NCI-H128 (cell line): ENCODE measurements around the gene SLC38A3.

ENCODE experiments used
- DNase-seq: peaks from one replicate; lab custom pipeline; 2025; ENCODE audit not compliant: unreplicated experiment; lab: John Stamatoyannopoulos, UW

SLC38A3 gene

DNA sequence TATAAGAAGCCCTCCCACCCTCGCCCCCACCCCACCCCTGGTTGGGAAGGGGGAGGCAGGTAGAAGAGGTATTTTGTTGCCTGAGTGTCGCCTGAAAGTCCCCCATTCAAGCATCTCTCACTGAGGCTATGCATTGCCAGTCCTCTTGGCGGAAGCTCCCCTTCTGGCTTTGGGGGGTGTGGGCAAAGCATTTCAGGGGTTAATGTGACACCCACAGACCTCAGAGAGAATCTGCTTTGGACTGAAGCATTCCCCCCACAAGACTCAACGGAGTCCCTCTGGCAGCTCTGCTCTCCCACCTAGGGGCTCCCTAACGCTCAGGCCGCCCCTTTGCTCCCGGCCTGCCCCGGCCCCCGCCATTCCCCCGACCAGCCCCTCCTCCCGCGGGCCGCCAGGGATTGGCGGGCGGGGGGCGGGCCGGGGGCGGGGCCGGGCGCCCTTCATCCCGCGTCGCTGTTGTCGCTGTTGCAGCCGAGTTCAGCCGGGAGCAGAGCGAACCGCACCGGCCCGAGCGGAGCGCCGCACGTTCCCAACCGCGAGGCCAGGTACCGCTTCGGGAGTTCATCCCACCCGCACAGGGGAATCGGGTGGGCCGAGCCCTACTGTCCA lies at the start of gene SLC38A3:
TSS of gene SLC38A3 (plus strand) at position 468 of the 609 bp plus-strand sequence. CDS start 8,929 bp downstream, outside the sequence.
- DNase-seq, result no peak

DNA sequence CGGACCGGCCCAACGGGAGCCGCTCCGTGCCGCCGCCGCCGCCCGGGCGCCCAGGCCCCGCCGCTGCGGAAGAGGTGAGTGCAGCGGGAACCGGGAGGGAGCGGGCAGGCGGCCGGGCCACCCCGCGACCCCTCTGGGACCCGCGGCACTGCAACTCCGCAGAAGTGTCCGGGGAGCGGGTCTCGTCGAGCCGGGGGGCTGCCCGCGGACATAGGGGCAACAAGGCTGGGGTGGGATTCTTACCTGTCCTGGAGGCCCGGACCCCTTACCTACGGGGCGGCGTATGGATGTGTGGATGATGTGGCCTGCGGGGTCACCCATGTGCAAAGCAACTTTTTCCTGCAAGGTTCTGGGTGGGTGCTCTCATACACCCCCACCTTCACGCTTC lies 49.6 kb upstream of the SLC38A3 start:
- no peak for DNase-seq

DNA sequence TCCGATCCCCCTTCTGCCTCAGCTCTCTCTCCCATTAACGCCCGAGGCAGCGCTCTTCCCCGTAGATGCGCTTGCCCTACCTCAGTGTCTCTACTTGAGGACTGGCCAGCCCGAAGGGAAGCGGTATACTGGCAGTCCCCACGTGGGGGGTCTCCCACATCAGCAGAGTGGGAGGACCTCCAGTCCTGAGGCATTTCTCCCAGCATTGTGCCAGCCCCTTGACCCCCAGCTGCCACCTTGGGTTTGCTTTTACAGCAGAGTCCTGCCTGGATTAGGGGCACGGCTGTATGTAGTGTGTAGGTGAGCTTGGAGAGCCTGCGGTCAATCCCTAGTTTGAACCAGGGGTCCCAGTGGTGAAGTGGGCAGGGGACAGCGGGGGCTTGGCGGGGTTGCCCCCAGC lies 49.2 kb upstream of the SLC38A3 start:
- DNase-seq, result no peak

DNA sequence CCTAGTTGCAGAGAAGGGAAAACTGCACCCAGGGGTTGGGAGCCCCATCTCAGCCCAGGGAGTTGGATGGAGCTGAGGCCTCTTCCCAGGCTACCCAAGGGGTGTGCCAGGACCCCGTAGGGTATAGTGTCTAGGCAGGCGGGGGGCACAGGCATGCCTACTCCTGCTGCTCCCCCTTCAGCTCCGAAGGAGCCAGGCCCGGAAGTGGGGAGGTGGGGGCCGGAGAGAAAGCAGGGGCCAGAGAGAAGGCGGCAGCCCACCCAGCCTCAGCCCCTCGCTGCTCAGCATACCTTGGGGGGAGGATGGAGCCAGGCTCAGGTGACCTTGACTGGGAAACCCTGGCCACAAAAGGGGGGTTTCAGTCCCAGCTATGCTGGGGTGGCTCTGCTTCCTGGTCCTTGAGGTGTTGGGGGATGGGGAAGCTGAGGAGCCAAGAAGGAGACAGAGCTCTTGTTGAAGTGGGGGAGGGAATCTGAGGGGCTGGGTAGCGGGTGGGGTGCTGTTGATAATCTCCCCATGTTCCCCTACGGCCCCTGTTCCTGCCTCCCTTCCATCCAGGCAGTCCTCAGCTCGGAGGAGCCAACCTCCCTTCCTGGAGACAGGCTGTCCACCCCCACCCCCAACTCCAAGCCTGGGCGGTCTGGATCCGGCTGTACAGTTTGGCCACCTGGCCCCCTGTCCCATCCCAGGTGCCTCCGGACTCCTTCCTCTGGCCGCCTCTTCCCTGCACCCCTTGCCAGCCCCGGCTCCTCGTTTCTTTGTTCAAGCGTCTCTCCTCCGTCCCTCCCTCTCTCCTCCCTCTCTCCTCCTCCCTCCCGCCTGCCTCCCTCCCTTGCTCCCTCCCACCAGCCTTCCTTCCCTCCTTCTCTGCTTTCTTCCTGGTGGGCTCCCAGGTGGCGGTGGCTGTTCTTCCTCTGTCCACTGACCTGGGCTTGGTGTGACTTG lies 48.2 kb upstream of the SLC38A3 start:
- DNase-seq, result no peak

DNA sequence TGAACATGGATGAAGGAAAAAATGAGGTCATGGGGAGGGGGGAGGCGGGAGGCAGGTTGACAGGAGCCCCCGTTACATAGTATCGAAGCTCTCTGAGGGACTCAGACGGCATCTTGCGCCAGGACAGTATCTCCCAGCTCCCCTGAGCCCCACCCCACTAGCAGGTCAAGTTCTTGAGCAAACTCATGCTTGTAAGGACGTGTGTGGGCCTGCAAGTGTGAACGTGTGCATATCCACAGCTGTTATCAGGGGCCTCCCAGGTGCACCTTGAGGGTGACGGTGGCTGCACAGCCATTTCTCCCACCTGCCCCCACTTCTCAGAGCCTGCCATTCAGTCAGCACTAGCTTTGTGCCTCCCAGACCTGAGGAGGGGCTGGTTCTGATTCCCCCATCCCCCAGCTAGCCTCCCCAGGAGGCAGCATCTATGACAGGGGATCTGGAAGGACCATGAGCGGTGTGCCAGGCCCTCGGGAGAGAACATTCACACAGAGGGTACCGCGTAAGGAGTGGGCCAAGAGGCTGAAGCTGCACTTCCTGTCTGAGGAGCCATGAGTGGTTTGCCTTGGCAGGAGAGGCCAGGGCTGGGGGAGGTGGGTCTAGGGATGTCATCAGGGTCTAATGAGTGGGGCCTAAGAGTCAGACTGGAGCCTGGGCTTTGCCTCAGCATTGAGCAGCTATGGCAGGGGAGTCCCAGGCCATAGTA lies 47.1 kb upstream of the SLC38A3 start:
- no peak for DNase-seq

DNA sequence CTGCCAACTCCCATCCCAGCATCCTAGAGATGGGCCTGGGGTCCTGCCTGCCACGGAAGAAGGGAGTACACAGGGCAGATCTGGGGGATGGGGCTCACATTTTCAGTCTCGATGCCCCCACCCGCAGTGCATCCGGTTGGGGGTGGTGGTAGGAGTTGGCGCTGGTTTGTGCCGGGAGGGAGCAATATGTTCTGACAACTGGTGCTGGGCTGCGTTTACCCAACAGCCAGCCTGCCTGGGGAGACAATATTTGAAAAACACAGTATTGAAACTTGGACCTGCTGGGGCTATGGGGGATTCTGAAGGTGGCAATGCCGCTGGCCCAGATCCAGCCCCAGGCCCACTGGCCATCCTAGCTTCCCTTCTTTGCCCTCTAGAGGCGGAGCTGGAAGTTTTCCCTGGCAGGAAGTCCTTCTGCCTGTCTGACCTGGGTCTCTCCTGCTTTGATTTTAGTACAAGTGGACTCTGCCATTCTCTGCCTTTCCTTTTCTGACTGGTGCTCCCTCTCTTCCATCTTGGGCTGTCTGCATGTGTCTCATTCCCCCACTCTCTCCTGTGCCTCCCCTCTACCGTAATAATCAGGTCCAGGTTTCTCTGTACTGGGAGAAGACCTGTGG lies 46.4 kb upstream of the SLC38A3 start:
- no peak for DNase-seq

DNA sequence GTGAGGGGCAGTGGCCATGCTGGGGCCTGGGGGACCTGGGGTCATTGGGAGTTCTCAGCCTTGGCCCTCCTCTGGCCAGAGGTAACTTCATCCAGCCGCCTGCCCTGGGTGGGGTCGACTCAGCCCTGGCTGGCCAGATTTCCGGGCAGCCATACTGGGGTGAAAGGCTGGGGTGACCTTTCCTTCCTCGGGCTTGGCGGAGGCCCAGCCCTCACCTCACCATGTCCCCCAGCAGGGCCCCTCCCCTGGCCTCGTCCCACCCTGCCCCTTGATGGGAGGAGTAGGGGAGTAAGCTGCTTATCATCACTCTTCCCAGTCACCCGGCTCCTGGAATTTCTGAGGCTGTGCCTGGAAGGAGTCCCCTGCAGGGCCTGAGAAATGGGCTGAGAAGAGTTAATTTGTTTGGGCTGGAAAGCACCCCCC lies 44.5 kb upstream of the SLC38A3 start:
- no peak for DNase-seq

DNA sequence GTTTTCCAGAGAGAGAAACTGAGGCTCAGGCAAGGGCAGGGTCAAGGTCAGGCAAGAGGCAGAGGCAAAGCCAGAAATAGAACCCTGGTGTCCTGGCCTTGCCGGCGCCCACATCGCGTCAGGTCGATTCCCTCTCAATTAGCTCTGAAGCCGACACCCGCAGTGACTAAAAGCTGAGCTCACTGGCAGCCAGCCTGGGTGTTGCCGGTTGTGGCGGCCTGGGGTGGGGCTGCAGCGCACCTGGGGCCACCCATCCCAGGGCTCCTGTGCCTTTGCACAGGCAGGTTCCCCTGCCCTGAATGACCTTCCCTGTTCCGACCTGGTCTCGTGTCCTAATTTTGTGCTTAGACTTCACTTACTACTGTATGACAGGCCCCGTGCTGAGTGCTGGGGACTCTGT lies 43.8 kb upstream of the SLC38A3 start:
- DNase-seq, result no peak

DNA sequence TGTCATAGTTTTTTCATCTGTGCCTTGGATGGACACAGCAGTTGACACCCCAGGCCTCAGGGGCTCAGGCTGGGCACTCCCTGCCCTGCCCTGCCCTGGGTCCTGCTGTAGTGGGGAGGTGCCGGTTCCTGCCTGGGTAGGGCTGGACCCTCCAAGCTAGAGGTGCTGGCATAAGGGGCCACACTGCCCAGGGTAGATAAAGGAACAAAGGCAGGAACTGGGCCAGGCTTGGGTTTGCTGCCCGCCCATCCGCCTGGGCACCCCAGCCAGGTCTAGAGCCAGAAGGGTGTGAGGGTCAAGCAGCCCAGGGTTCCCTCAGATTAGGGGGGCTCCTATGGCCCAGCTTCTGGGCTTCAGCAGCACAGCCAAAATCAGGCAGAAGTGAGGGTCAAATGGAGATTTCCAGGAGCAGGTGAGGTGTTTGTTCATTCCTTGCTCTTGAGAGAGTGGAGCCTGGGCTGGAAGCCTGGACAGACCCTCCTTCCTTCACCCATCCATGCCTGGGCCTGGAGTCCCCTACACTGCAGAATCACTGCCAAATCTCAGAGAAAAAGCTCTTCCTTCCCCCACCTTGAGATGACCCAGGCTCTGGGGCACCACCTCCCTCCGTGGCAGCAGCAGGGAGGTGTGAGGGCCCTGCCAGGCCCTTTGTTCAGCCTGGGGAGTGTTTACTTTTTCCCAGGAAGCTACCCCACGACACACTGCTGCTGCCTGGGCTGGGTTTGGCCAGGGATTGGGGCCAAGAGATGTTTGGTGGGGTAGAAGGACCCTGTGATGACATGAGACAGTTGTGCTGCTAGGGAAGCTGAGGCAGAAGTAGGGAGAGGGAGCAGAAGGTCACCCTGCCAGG lies 42.8 kb upstream of the SLC38A3 start:
- DNase-seq, result no peak

DNA sequence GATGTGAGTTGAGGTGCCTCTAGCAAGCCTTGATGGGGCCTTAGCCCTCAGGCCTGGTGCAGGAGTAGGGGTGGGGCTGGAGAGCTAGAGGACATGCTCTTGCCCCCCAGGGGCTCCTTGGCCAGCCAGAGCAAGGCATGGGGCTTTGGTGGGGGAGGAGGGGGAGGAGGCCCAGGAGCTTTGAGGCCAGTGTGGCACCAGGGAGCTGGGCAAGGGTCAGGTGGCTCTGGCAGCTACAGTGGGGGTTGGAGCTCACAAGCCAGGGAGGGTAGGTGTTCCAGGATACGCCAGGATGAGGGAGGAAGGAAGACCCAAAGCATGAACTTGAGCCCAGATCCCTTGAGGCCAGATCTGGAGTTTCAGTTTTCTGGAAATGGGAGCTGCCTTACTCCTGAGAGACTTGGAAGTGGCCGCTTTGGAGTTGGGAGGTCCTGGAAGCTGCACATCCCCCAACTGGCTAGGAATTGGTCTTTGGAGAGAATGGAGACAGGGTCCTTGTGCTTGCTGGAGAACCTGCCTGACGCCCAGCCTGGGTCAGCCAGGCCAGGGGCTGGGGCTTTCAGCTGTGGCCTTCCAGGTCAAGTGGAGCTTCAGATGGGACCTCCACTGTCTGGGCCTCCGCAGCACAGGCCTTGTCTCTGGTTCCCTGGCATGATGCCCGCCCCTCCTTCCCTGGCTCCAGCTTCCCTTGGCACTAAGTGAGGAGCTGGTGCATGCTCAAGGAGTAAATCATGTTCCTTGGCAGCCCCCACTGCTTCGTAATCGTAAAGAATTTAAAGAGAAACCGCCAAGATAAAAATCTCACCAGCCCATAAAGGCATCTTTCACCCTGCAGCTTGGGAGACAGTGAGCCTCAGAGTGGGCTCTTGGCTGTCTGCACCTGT lies 41.3 kb upstream of the SLC38A3 start:
- DNase-seq, result no peak

DNA sequence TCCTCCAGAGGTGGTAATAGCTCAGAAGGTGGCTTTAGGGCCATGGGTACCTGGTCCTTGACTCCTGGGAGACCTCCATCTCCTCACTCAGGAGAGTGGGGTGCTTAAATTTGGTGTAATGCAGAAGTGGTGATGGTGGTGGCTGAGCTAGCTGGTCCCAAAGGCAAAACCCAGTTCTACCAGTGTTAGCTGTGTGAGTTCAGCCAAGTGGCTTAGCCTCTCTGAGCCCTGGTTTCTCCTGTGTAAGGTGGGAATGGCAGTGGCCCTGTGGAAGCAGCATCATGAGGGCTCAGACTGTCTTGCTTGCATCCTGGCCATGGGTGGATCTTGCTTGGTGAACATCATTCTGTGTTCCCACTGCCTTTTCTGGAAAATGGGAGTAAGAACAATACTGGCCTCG lies 40.6 kb upstream of the SLC38A3 start:
- DNase-seq, result no peak

DNA sequence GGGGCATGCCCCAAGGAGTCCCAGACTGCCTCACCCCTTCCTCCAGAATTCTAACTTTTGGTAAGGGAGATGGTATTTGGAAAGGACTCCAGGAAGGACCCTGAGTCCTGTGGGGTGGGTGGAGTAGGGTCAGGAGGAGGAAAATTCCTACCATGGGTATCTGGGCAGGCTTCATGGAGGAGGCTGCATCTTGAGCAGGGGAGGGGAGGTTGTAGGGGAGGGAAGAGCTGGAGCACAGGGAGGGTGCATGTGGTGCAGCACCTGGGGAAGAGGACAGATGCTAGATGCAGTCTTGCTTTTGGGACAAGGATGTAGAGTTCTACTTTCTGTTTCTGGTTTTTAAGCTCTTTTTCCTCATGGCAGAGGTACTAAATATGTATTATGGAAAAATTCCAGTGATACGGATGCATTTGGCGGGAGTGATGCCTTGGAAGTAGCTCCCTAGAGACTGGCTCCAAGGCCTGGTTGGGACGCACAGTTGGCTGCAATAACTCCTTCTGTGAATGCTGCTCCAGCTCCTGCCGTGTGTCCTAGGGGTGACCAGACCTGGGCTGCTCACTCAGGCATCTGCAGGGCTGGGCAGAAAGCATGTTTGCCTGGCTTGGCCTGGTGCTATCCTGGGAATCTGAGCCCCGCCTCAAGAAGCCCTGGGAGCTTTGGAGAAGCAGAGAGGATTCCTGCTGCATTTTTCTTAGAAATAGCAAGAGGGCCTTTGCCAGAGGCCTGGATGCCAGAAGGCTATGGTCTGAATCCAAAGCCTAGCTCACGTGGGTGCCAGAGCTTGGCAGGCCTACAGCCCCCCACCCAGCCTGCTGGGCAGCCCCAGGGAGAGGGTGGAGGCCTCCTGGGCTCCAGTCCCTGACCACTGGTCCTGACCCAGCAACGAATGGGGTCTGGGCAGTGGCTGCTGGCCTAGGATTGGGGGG lies 39.8 kb upstream of the SLC38A3 start:
- DNase-seq, result no peak

DNA sequence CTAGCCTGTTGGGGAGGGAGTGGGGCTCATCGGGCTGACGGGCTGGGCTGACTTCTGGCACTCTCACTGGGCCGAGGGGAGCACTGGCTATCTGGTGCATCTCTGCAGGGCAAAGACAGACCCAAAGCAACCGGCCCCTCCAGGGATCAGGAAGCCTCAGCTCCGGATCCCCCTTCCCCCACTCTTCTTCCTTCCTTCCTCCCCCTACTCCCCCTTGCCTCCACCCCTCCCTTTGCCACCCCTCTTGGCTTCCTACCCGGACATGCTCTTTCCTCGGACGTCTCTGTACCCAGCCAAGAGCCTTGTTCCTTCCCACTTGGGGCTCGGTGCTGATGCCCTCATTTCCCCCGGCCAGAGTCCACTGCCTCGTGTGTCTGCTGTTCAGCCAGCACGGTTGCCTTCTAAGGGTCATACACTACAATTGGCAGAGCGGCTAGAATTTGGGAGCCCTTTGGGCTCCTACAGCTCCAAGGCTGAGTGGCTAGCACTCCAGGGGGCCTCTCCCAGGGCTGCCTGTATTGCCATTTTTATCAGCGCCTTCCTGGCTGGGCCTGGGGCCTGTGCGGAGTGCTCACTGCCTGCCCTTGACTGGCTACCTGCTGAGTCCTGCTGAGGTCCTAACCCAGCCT lies 39.0 kb upstream of the SLC38A3 start:
- no peak for DNase-seq

DNA sequence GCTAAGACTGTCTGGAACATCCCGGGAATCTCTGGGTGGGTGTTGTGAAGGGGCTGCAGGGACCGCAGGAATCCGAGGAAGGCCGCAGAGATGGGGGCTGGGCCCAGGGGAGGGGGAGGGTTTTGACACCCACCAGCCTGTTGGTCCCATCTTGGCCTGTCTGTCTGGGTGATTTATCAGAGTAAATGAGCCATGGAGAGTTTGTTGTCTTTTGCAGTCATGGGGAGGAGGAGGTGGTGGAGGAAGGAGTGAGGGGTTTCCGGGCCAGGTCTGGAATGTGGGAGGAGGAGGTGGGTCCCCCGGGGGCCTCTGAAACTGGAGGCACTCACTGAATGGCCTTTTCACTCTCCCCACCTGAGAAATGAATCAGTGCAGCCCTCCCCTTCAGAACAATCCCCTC lies 38.5 kb upstream of the SLC38A3 start:
- no peak for DNase-seq

DNA sequence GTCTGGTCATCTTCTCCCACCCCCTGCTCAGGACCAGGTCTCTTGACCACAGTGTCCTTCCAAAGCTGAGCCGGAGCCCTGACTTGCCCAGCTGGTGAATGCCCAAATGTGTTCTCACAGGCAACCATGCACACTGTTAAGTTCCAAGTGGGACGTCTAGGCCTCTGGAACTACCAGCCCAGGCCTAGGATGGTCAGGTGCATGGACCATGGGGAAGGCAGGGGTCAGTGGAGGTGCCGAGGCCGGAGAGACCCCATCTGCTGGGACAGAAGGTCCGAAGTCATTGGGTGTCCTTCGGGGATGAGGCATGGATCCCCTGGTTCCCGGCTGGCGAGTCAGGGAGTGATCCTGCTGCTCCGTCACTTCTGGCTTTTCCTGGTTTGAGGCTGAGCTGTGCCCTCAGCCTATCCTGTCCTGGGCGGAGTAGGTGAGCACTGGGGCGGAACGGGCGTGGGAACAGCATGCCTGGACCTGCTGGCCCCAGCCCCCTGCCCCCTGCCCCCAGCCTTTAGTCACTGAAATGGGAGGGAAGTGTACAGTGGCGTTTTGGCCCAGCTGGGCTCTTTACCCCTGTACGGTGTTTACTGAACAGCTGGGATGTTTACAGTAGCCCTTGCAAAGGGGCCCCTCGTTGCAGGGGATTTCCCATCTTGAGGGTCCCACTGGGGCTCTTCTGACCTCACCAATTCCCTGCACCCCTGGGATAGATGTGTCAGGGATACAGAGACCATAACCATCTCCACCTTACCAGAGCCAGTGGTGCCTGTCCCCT lies 37.8 kb upstream of the SLC38A3 start:
- DNase-seq, result no peak

DNA sequence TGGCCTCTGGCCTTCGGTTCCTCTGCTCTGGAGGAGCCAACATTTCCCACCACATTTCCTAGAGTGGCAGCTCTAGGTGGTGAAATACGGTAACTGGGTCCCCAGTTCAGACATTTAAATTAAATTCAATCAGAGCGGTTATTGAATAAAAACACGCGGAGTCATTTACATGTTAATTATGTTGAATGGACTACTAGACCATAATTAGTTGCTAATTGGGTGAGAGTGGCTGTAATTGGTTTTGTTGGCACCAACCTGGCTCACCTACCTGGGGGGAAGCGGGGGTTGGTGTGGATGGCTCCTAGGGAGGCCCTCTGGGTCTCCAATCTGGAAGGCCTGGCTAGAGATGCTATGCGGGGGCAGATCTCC lies 37.2 kb upstream of the SLC38A3 start:
- DNase-seq, result no peak

DNA sequence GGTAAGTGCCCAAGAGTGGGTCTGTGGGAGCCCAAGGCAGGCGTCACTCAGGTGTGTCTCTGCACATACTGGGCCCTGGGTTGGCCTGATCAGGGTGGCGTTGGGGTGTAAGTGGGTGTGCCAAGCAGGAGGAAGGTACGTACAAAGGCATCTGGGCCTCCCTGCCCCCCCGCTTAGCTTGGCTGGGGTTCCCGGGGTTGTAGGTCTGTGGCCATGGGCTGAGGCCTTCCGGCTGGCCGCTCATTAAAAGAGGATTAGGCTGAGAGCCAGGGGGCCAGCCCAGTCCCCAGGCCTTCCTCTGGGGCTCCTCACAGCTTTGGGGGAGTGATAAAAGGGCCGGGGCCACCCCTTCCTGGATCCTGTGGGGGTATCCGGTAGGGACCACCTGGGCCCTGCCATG lies 36.7 kb upstream of the SLC38A3 start:
- no peak for DNase-seq
